HG03432 (cell line): ENCODE data around the gene HBA2.
"Not testable (repeated sequence)": the region's sequence is repeated elsewhere in the genome, so short reads cannot be mapped to it uniquely, and the experiment has no call there.

ENCODE experiments used
- ATAC-seq: cut with Tn5 transposase; IDR thresholded peaks from one replicate; pipeline ENCODE4 v1.9.1; 2021; ENCODE audit warnings: mild to moderate bottlenecking, moderate library complexity; ENCODE audit not compliant: unreplicated experiment

HBA2 gene

GRCh38 chr16:191831-192230, 19.2 kb downstream of the HBA2 start:
- ATAC-seq: no peak

- no peak for ATAC-seq
Observed at GRCh38 chr16:192686-193085, 20.0 kb downstream of the HBA2 start.

GRCh38 chr16:193441-193840, 20.8 kb downstream of the HBA2 start:
- ATAC-seq: no peak

- ATAC-seq: no peak
Observed at GRCh38 chr16:194516-194915, 21.8 kb downstream of the HBA2 start.

- ATAC-seq: no peak
Observed at GRCh38 chr16:200388-200787, 27.7 kb downstream of the HBA2 start.

GRCh38 chr16:203246-203645, 30.6 kb downstream of the HBA2 start:
- no peak for ATAC-seq

GRCh38 chr16:204046-204445, 31.4 kb downstream of the HBA2 start:
- not testable (repeated sequence) for ATAC-seq

- ATAC-seq: not testable (repeated sequence)
Observed at GRCh38 chr16:209359-209758, 36.7 kb downstream of the HBA2 start.

- ATAC-seq: not testable (repeated sequence)
Observed at GRCh38 chr16:211631-212180, 39.0 kb downstream of the HBA2 start.

GRCh38 chr16:212999-213398, 40.3 kb downstream of the HBA2 start:
- ATAC-seq: no peak

- ATAC-seq: no peak
Observed at GRCh38 chr16:220021-220420, 47.3 kb downstream of the HBA2 start.
